Stimulated activated naive B cell treated with anti-CD40 and anti-IgM and Interleukin-4, amounts not matched to agents 10 μg/mL and 1 μg/mL and 100 μg/mL, for 72 hours (primary cell): Measurements from ENCODE around the gene YWHAE.
"Not testable (repeated sequence)": the region's sequence is repeated elsewhere in the genome, so short reads cannot be mapped to it uniquely, and the experiment has no call there.

Experiments
- ATAC-seq, 2 donors: fragments of 150-1000 bp; cut with Tn5 transposase; replicated peaks; 2 replicates each; pipeline ENCODE4 v1.10.0; 2021; ENCODE audit warnings: moderate library complexity in 1 of 2
- DNase-seq: peaks from one replicate; pipeline ENCODE4 v3.0.0; 2021
- H3K27ac Mint-ChIP-seq: one replicate; pipeline ENCODE4 v1.8.0; 2022; ENCODE audit warnings: mild to moderate bottlenecking, mixed read lengths
- H3K27me3 Mint-ChIP-seq, 2 donors: one replicate each; pipeline ENCODE4 v1.8.0; 2022; ENCODE audit warnings: mixed read lengths in 2 of 2
- H3K36me3 Mint-ChIP-seq, 2 donors: one replicate each; pipeline ENCODE4 v1.8.0; 2022; ENCODE audit warnings: mixed read lengths in 2 of 2, mild to moderate bottlenecking in 1 of 2
- H3K4me1 Mint-ChIP-seq, 2 donors: one replicate each; pipeline ENCODE4 v1.8.0; 2022; ENCODE audit warnings: mixed read lengths in 2 of 2, mild to moderate bottlenecking in 1 of 2
- H3K4me3 Mint-ChIP-seq, 2 donors: one replicate each; pipeline ENCODE4 v1.8.0; 2022; ENCODE audit warnings: mild to moderate bottlenecking in 2 of 2, mixed read lengths in 2 of 2, moderate library complexity in 1 of 2
- H3K9me3 Mint-ChIP-seq, 2 donors: one replicate each; pipeline ENCODE4 v1.8.0; 2022; ENCODE audit warnings: mixed read lengths in 2 of 2, mild to moderate bottlenecking in 1 of 2

YWHAE gene

DNA sequence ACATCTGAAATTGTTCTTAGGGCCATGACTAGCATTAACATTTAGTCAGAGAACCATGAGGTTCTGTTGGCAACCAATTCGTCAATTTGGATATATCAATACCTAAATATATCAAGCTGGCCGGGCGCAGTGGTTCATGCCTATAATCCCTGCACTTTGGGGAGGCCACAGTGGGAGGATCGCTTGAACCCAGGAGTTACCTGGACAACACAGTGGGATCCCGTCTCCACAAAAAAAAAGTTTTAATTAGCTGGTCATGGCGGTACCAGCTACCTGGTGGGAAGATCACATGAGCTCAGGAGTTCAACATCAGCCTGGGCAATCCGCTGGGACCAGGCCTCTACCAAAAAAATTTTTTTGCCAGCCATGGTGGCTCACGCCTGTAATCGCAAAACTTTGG is 8.4 kb downstream of the YWHAE start:
- Mint-ChIP-seq H3K27me3 (no peaks in the 10 kb centered on the region), H3K36me3 (peaks cover 17 to 29% of the 10 kb centered on the region in 2 donors), H3K4me3 (no peak overlapping the region), H3K9me3 (no peaks in the 10 kb centered on the region), H3K4me1 (peaks cover 22 to 77% of the 10 kb centered on the region in 2 donors), H3K27ac (peak overlapping the region; percentile 31)
- ATAC-seq (no peak), DNase-seq (no peak)

DNA sequence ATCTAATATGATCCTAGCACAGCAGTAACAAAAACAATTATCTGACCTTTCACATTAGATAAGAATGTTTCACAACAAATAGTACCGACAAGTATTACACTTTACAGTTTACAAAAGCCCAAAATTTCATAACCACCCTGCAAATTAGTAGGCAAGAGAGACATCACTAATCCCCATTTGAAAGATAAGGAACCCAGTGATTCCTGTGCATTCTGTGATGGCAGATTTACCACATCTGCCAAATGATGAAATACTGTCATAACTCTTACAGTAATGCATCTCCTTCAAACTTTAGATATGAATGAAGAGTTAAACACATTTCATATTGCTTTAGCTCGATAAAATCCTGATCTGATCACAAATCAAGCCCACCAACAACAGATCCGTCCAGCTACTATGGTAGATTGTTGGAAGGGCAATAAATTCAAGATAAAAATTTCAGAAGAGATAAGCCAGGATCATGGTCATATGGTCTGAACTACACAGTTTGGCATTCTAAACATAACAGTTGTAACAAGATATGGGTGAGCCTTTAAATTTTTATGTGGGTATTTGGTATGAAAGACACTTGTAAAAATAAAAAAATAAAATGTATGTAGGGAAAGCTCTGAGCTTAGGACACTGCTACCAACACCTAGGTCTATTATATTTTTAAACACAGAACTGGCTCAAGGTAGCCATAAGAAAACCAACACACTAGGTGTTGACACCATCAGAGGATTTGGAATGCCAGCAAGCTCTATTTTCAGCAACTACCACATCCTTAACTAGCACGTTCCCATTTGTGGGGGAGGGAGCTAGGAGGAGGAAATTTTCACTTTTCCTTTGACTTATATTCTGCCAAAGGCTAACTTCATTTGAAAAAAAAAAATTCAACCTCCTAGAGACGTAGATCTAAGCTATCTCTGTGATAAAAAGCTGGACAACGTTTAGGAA is 9.3 kb downstream of the YWHAE start:
- peak overlapping the region in 1 of 2 donors; percentile 8 for H3K4me3 Mint-ChIP-seq
- H3K27ac Mint-ChIP-seq: peak overlapping the region; percentile 0
- H3K27me3 Mint-ChIP-seq: no peaks in the 10 kb centered on the region
- peaks cover 22 to 80% of the 10 kb centered on the region in 2 donors for H3K4me1 Mint-ChIP-seq
- H3K36me3 Mint-ChIP-seq: peaks cover 14 to 21% of the 10 kb centered on the region in 2 donors
- H3K9me3 Mint-ChIP-seq: no peaks in the 10 kb centered on the region
- DNase-seq (no peak), ATAC-seq (no peak)

DNA sequence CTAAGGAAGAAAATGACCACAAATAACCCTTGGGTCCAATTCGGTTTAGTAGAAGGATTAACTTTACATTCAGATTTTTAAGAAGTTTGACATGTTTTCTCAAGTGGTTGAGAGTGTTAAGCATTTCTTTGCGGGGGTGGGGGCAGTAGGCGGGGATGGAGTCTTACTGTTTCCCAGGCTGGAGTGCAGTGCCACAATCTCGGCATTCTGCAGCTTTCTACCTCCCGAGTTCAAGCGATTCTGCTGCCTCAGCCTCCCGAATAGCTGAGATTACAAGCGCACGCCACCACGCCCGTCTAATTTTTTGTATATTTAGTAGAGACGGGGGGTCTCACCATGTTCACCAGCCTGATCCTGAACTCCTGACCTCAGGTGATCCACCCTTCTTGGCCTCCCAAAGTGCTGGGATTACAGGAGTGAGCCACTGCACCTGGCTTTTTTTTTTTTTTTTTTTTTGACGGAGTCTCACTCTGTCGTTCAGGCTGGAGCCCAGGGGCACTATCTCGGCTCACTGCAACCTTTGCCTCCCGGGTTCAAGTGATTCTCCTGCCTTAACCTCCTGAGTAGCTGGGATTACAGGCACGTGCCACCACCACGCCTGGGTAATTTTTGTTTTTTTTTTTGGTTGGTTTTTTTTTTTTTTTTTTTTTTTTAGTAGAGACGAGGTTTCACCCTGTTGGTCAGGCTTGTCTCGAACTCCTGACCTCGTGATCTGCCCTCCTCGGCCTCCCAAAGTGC is 12.4 kb downstream of the YWHAE start:
- not testable (repeated sequence) for H3K27me3 Mint-ChIP-seq, H3K4me3 Mint-ChIP-seq, H3K9me3 Mint-ChIP-seq, H3K27ac Mint-ChIP-seq, ATAC-seq, DNase-seq
- peaks cover 21 to 65% of the 10 kb centered on the region in 2 donors for H3K4me1 Mint-ChIP-seq
- peaks cover 15 to 18% of the 10 kb centered on the region in 2 donors for H3K36me3 Mint-ChIP-seq

DNA sequence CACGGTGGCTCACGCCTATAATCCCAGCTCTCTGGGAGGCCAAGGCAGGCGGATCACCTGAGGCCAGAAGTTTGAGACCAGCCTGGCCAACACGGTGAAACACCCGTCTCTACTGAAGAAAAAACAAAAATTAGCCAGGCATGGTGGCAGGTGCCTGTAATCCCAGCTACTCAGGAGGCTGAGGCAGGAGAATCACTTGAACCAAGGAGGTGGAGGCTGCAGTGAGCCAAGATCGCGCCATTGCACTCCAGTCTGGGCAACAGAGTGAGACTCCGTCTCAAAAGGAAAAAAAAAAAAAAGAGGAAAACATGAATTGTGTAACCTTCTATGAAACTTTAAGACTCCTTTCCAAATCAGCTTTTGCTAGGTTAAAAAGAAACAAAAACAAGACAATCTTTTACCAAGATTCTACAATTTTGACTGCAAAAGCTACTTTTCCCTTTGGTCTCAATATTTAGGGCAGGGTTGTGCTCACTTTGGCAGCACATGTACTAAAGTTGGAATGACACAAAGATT is 13.3 kb downstream of the YWHAE start:
- not testable (repeated sequence) for DNase-seq, H3K27ac Mint-ChIP-seq, ATAC-seq, H3K4me3 Mint-ChIP-seq, H3K9me3 Mint-ChIP-seq, H3K27me3 Mint-ChIP-seq
- Mint-ChIP-seq H3K36me3 (peaks cover 10 to 12% of the 10 kb centered on the region in 2 donors), H3K4me1 (peaks cover 17 to 61% of the 10 kb centered on the region in 2 donors)

- H3K4me1 Mint-ChIP-seq: peaks cover 19 to 62% of the 10 kb centered on the region in 2 donors
- H3K27me3 Mint-ChIP-seq: no peaks in the 10 kb centered on the region
- DNase-seq (no peak), ATAC-seq (no peak)
- H3K4me3 Mint-ChIP-seq: no peak overlapping the region
- H3K36me3 Mint-ChIP-seq: peaks cover 10 to 17% of the 10 kb centered on the region in 2 donors
- H3K27ac Mint-ChIP-seq: no peak overlapping the region
- H3K9me3 Mint-ChIP-seq: no peaks in the 10 kb centered on the region
Measured at GRCh38 chr17:1386265-1386664, 13.8 kb downstream of the YWHAE start.

DNA sequence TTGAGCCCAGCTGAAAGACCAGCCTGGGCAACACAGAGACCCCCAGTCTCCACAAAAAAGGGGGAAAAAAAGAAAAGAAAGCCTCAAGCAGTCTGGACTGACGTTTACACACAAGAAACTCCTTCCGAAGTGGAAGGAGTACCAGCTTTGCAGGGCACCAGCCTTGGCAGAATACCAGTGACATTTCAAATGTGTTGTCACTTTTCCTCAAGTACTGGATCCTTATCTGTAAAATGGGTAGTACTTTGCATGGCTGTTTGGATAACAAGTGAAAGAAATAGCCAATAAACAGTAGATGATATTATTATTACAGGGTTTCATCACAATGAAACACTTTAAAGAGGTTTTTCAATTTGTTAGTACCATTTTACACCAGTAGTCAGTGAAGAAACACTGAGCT is 14.2 kb downstream of the YWHAE start:
- peaks cover 20 to 64% of the 10 kb centered on the region in 2 donors for H3K4me1 Mint-ChIP-seq
- H3K4me3 Mint-ChIP-seq: no peak overlapping the region
- ATAC-seq (no peak), DNase-seq (no peak)
- H3K27ac Mint-ChIP-seq: no peak overlapping the region
- no peaks in the 10 kb centered on the region for H3K9me3 Mint-ChIP-seq
- H3K36me3 Mint-ChIP-seq: peaks cover 10 to 18% of the 10 kb centered on the region in 2 donors
- no peaks in the 10 kb centered on the region for H3K27me3 Mint-ChIP-seq

DNA sequence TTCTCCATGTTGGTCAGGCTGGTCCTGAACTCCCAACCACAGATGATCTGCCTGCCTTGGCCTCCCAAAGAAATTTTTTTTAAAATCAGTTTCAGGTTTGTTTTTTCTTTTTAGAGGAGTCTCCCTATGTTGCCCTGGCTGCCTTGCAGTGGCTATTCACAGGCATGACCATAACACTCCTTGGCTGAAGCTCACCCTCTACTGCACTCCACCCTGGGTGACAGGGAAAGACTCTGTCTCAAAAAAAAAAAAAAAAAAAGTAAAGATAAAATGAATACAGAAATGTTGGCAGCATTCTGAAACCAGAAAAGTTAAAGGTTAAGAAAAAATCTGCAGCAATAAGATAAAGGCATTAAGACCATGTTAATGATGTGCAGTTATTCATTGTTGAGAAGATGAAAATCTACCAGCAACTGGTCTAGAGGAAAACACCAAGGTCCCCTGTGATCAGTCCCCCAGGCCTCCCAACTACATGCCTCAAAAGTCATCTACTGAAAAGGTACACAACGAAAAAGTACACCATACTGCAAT is 15.1 kb downstream of the YWHAE start:
- Mint-ChIP-seq H3K27me3 (no peaks in the 10 kb centered on the region), H3K4me3 (no peak overlapping the region), H3K9me3 (no peaks in the 10 kb centered on the region), H3K36me3 (peaks cover 8 to 18% of the 10 kb centered on the region in 2 donors), H3K27ac (peak overlapping the region; percentile 14), H3K4me1 (peaks cover 21 to 64% of the 10 kb centered on the region in 2 donors)
- DNase-seq: no peak
- no peak for ATAC-seq

- peaks cover 42 to 79% of the 10 kb centered on the region in 2 donors for H3K4me1 Mint-ChIP-seq
- H3K27ac Mint-ChIP-seq: peak overlapping the region; percentile 1
- peak overlapping the region; percentile 38 to 41 for H3K4me3 Mint-ChIP-seq
- DNase-seq (no peak), ATAC-seq (peak; percentile 89 to 94)
- no peaks in the 10 kb centered on the region for H3K9me3 Mint-ChIP-seq
- H3K36me3 Mint-ChIP-seq: peaks cover 10 to 38% of the 10 kb centered on the region in 2 donors
- no peaks in the 10 kb centered on the region for H3K27me3 Mint-ChIP-seq
Measured at GRCh38 chr17:1379930-1380313, 20.1 kb downstream of the YWHAE start.

DNA sequence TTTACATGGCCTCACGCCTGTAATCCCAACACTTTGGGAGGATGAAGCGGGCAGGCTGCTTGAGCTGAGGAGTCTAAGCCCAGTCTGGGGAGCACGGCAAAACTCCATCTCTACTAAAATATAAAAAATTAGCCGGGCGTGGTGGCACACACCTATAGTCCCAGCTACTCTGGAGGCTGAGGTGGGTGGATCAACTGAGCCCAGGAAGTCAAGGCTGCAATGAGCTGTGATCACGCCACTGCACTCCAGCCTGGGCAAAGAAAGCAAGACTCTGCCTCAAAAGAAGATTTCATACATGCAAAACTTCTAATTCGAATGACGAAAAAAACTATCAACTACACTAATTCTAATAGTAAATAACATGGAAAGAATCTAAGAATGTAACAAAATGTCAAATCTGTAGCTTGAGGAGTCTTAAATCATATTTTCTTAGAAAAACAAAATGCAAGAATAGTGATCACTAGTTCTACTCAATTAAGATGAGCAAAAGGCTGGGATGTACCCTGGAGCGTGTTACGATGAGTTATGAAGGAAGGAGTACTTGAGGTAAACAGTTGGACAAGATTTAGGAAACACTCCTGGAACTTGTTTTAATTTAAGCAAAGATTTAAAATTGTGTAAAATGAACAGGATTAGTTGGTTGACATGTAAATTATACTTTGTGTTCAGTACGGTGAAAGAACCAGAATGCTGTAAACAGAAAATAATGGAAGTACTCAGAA is 20.7 kb downstream of the YWHAE start:
- peaks cover 9 to 40% of the 10 kb centered on the region in 2 donors for H3K36me3 Mint-ChIP-seq
- peak overlapping the region in 1 of 2 donors; percentile 38 for H3K4me3 Mint-ChIP-seq
- H3K9me3 Mint-ChIP-seq: no peaks in the 10 kb centered on the region
- ATAC-seq: no peak
- peaks cover 47 to 81% of the 10 kb centered on the region in 2 donors for H3K4me1 Mint-ChIP-seq
- H3K27me3 Mint-ChIP-seq: no peaks in the 10 kb centered on the region
- DNase-seq: no peak
- no peak overlapping the region for H3K27ac Mint-ChIP-seq

GRCh38 chr17:1378476-1378860 is 21.6 kb downstream of the YWHAE start:
- H3K4me1 Mint-ChIP-seq: peaks cover 49 to 89% of the 10 kb centered on the region in 2 donors
- not testable (repeated sequence) for H3K9me3 Mint-ChIP-seq, H3K4me3 Mint-ChIP-seq, DNase-seq, ATAC-seq, H3K27me3 Mint-ChIP-seq, H3K27ac Mint-ChIP-seq
- peaks cover 9 to 40% of the 10 kb centered on the region in 2 donors for H3K36me3 Mint-ChIP-seq

DNA sequence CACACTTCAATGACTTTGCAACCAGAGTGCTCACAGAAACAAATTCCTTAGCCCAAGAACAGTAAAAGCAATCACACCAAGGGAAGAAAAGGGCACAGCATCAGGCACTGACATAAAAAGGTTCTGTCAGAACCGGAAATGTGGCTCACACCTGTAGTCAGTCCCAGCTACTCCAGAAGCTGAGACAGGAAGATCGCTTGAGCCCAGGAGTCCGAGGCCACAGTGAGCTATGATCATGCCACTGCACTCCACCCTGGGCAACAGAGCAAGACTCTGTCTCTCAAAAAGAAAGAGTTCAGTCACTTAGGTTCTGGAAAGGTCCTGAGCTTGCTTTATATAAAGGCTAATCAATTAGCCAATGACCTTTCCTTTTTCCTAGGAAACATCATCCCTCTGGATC is 22.7 kb downstream of the YWHAE start:
- DNase-seq (no peak), ATAC-seq (no peak)
- no peaks in the 10 kb centered on the region for H3K27me3 Mint-ChIP-seq
- H3K9me3 Mint-ChIP-seq: no peaks in the 10 kb centered on the region
- H3K4me1 Mint-ChIP-seq: peaks cover 49 to 94% of the 10 kb centered on the region in 2 donors
- peak overlapping the region; percentile 70 for H3K27ac Mint-ChIP-seq
- peaks cover 15 to 49% of the 10 kb centered on the region in 2 donors for H3K36me3 Mint-ChIP-seq
- peak overlapping the region in 1 of 2 donors; percentile 19 for H3K4me3 Mint-ChIP-seq

- Mint-ChIP-seq H3K4me3 (peak overlapping the region; percentile 22 to 39), H3K27me3 (no peaks in the 10 kb centered on the region), H3K4me1 (peaks cover 43 to 93% of the 10 kb centered on the region in 2 donors), H3K27ac (peak overlapping the region; percentile 52), H3K9me3 (no peaks in the 10 kb centered on the region), H3K36me3 (peaks cover 16 to 48% of the 10 kb centered on the region in 2 donors)
- no peak for DNase-seq
- peak; percentile 54 to 63 for ATAC-seq
Measured at GRCh38 chr17:1376061-1376460, 24.0 kb downstream of the YWHAE start.

GRCh38 chr17:1375615-1376014 is 24.4 kb downstream of the YWHAE start:
- DNase-seq: no peak
- H3K4me3 Mint-ChIP-seq: peak overlapping the region in 1 of 2 donors; percentile 22
- no peaks in the 10 kb centered on the region for H3K27me3 Mint-ChIP-seq
- H3K27ac Mint-ChIP-seq: peak overlapping the region; percentile 52
- peaks cover 18 to 47% of the 10 kb centered on the region in 2 donors for H3K36me3 Mint-ChIP-seq
- ATAC-seq: peak; percentile 48 to 49
- H3K9me3 Mint-ChIP-seq: no peaks in the 10 kb centered on the region
- peaks cover 43 to 92% of the 10 kb centered on the region in 2 donors for H3K4me1 Mint-ChIP-seq
